Suprapubic skin (tissue), 4 donors: ENCODE results near the gene ARID1B. TPM values are rescaled to one million over a fixed set of nuclear protein-coding genes. Genes with fewer than 3 reads are reported as not detected.

Experiments used
- DNase-seq, 2 donors: peaks; one replicate each; pipeline ENCODE4 v3.0.0-alpha.2; 2019; ENCODE audit warnings: low spot score in 2 of 2
- H3K27ac ChIP-seq: fragments of 200-600 bp; sonication (generic); one replicate; pipeline ENCODE4 v1.5.1; 2019
- H3K27me3 ChIP-seq: fragments of 200-600 bp; sonication (generic); one replicate; pipeline ENCODE4 v1.5.1; 2019
- H3K36me3 ChIP-seq: fragments of 200-600 bp; sonication (generic); one replicate; pipeline ENCODE4 v1.5.1; 2019
- H3K4me1 ChIP-seq: fragments of 200-600 bp; sonication (generic); one replicate; pipeline ENCODE4 v1.5.1; 2019
- H3K4me3 ChIP-seq: fragments of 200-600 bp; sonication (generic); one replicate; pipeline ENCODE4 v1.5.1; 2019; ENCODE audit warnings: mild to moderate bottlenecking
- H3K9me3 ChIP-seq: fragments of 200-600 bp; sonication (generic); one replicate; pipeline ENCODE4 v1.5.1; 2019
- CTCF ChIP-seq, 2 donors: fragments of 200-600 bp in 1 of 2; fragments of 450-650 bp in 1 of 2; sonication (generic) in 1 of 2; IDR thresholded peaks; one replicate each; pipeline ENCODE4 v1.5.1; 2016 to 2019; ENCODE audit warnings: antibody characterized with exemption in 2 of 2, mild to moderate bottlenecking in 1 of 2, moderate library complexity in 1 of 2
- EP300 ChIP-seq: sonication (generic); formaldehyde crosslinking; IDR thresholded peaks from one replicate; pipeline ENCODE4 v1.6.1; 2017; ENCODE audit warnings: antibody characterized with exemption
- POLR2A ChIP-seq, 2 donors: fragments of 450-650 bp; IDR thresholded peaks; one replicate each; pipeline ENCODE4 v1.6.1; 2017; ENCODE audit warnings: antibody characterized with exemption in 2 of 2, mild to moderate bottlenecking in 2 of 2, moderate library complexity in 2 of 2
- POLR2AphosphoS5 ChIP-seq, 3 donors: sonication (generic); formaldehyde crosslinking; IDR thresholded peaks; one replicate each; pipeline ENCODE4 v1.6.1; 2017; ENCODE audit warnings: antibody characterized with exemption in 3 of 3
- WGBS: methylation state at CpG from one replicate; pipeline ENCODE4 v1.1.5; 2018; 5-methylcytosine and 5-hydroxymethylcytosine counted together
- total RNA-seq, 4 donors: library from RNA; depleted of rRNA; stranded (reverse); fragments of >200 nt; gene quantifications; one replicate each; pipeline ENCODE4 v1.1.0, GENCODE V29; 2016

ARID1B gene
- total RNA-seq, 4 donors from 2014 or later: 102 to 233 (median 129) TPM

DNA sequence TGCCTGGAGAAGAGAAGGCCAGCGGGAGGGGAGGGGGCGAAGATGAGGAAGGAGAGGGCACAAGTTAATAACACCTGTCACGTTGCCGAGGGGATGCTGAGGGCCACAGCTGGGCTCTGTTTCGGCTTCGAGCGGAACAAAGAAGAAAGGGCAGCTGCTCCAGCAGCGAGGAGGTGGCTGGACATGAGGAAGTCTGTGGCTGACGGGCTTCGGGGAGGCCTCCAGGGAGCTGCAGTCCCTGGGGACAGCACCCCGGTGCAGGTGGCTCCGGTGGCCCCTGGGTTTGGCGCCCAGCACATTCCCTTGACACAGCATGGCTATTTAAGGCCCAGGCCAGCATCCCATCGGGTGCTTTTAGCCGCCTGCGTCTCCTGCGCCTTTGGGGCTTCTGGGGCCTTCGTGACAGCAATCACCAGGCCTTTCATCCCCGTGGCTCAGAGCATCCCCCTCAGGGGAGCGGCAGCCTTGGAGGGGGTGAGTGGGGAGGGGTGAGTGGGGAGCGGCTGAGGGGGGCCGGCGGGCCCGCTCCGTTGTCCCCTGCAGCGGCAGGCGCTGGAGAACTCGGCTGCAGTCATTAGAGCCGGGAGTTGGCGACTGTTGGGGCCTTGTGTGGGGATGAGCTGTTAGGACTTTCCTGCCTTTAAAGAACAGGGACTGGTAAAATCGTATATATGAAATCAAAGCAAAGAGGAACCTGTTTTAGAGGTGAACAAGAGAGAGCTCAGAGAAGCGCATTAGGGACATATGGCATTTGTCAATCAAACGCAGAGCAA lies 447.2 kb downstream of the ARID1B start:
- Histone ChIP-seq H3K36me3 (no peaks in the 10 kb centered on the region), H3K27me3 (no peaks in the 10 kb centered on the region), H3K4me1 (peaks cover 37% of the 10 kb centered on the region), H3K4me3 (no peak overlapping the region), H3K9me3 (no peaks in the 10 kb centered on the region), H3K27ac (no peak overlapping the region)
- TF ChIP-seq POLR2AphosphoS5 (IDR thresholded peaks at IDR 0.05): no peak
- no peak for TF ChIP-seq CTCF (IDR thresholded peaks at IDR 0.05)
- no peak for TF ChIP-seq POLR2A (IDR thresholded peaks at IDR 0.05)
- TF ChIP-seq EP300: no peak
- WGBS: 95% methylated on average over 32 of the region's 33 CpGs
- DNase-seq: peak; percentile 44 to 58

GRCh38 chr6:157224951-157225574 lies 447.9 kb downstream of the ARID1B start:
- DNase-seq: peak in 1 of 2 donors; percentile 44
- no peak for TF ChIP-seq CTCF (IDR thresholded peaks at IDR 0.05)
- TF ChIP-seq EP300: no peak
- no peak for TF ChIP-seq POLR2A (IDR thresholded peaks at IDR 0.05)
- TF ChIP-seq POLR2AphosphoS5 (IDR thresholded peaks at IDR 0.05): no peak
- H3K36me3 ChIP-seq: no peaks in the 10 kb centered on the region
- H3K27me3 ChIP-seq: no peaks in the 10 kb centered on the region
- H3K27ac ChIP-seq: peak overlapping the region; percentile 56
- WGBS: 91% methylated on average over 17 of the region's 26 CpGs
- peaks cover 32% of the 10 kb centered on the region for H3K4me1 ChIP-seq
- H3K4me3 ChIP-seq: no peak overlapping the region
- no peaks in the 10 kb centered on the region for H3K9me3 ChIP-seq

DNA sequence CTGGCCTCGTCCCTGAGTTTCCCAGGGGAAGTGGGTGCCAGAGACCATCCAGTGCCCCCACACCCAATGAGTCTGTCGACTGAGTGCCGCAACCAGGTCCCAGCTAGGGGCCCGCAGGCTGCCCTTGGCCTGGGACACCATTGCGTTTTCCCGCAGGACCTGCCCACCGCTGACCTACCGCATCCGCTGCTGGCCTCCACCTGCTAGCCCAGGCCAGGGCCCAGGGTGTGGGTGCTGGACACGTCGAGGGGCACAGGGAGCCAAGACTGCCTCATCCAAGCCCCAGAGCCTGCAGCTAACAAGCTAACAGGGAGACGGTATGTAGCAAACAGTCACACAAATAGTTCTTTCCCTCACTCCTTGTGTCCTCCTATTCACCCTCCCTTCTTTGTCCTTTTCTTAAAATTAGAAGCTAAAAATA lies 448.4 kb downstream of the ARID1B start:
- 91% methylated on average over 10 of the region's 12 CpGs for WGBS
- H3K36me3 ChIP-seq: no peaks in the 10 kb centered on the region
- peak in 1 of 2 donors; percentile 70 for DNase-seq
- H3K4me1 ChIP-seq: peaks cover 27% of the 10 kb centered on the region
- H3K27me3 ChIP-seq: no peaks in the 10 kb centered on the region
- no peaks in the 10 kb centered on the region for H3K9me3 ChIP-seq
- no peak overlapping the region for H3K4me3 ChIP-seq
- peak overlapping the region; percentile 56 for H3K27ac ChIP-seq
- no peak for TF ChIP-seq POLR2A (IDR thresholded peaks at IDR 0.05)
- no peak for TF ChIP-seq CTCF (IDR thresholded peaks at IDR 0.05)
- no peak for TF ChIP-seq POLR2AphosphoS5 (IDR thresholded peaks at IDR 0.05)
- no peak for TF ChIP-seq EP300

DNA sequence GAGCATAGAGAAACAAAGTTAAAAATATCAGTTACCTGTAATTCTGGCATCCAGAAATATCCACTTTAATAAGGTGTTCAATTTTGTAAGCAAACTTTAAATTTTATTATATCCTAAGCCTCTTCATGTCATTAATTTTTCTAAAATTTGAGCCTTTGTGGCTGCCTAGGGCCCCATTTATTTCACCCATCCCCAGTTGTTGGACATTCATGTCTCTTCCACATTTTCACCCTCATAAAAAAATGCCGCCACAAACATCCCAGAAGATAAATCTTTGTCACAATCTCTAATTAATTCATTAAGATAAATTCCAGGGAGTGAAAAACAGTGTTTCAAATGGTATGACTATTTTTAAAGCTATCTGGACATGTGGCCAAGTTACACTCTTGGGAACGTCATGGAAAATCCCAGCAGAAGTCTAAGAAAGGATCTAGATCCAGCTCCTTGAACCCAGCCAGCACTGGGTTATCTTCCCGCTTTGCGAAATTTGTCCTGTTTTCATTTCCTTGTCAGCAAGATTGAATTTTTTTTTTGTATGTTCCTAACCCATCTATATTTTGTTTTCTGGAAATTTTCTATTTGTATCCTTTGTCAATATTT lies 448.9 kb downstream of the ARID1B start:
- no peak for TF ChIP-seq CTCF (IDR thresholded peaks at IDR 0.05)
- TF ChIP-seq POLR2AphosphoS5 (IDR thresholded peaks at IDR 0.05): peak in 1 of 3 donors; percentile 29
- Histone ChIP-seq H3K27ac (peak overlapping the region; percentile 56), H3K4me1 (peaks cover 21% of the 10 kb centered on the region), H3K27me3 (no peaks in the 10 kb centered on the region), H3K4me3 (no peak overlapping the region), H3K36me3 (no peaks in the 10 kb centered on the region), H3K9me3 (no peaks in the 10 kb centered on the region)
- DNase-seq: peak in 1 of 2 donors; percentile 63
- WGBS: 52% methylated on average over 4 of the region's 4 CpGs

DNA sequence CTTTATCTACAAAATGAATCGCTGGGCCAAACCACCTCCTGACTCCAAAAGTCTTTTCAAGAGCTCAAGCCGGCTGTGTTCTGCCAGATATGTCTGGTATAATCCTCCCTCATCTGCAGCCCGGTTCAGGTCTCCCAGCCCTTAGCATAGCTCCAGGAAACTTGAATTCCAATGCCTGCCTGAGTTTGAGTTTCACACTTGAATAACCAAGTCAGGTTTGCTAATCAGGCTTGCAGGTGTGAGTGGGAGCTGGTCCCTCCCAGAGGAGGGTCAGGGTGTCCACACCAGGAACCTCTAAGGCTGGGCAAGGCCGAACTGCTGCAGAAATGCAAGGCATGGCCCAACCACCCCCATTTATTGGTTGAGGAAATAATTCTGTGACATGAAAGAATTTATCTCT lies 449.6 kb downstream of the ARID1B start:
- no peak overlapping the region for H3K4me3 ChIP-seq

More for the DNA sequence above, 449.6 kb downstream of the ARID1B start:
- Histone ChIP-seq H3K4me1 (peaks cover 16% of the 10 kb centered on the region), H3K27me3 (no peaks in the 10 kb centered on the region), H3K36me3 (no peaks in the 10 kb centered on the region), H3K27ac (peak overlapping the region; percentile 56), H3K9me3 (no peaks in the 10 kb centered on the region)
- 53% methylated on average over 4 of the region's 4 CpGs for WGBS
- DNase-seq: no peak
- TF ChIP-seq POLR2A (IDR thresholded peaks at IDR 0.05) (no peak), POLR2AphosphoS5 (IDR thresholded peaks at IDR 0.05) (no peak), EP300 (no peak), CTCF (IDR thresholded peaks at IDR 0.05) (no peak)
